Stimulated activated naive CD8-positive, alpha-beta T cell treated with anti-CD3 and anti-CD28 coated beads, Interleukin-15, Interleukin-2, amounts not matched to agents 100 ng/mL and 50 ng/mL, for 24 hours (primary cell): ENCODE data around the gene SIX2.
A peak's percentile ranks its signal among the peaks of the same experiment; 100 is the strongest.

Experiments used
- H3K27ac Mint-ChIP-seq: one replicate; pipeline ENCODE4 v1.8.0; 2021; ENCODE audit warnings: mild to moderate bottlenecking, mixed read lengths
- H3K27me3 Mint-ChIP-seq: one replicate; pipeline ENCODE4 v1.8.0; 2021; ENCODE audit warnings: mixed read lengths
- H3K36me3 Mint-ChIP-seq: one replicate; pipeline ENCODE4 v1.8.0; 2021; ENCODE audit warnings: low read depth, mixed read lengths
- H3K4me1 Mint-ChIP-seq: one replicate; pipeline ENCODE4 v1.8.0; 2021; ENCODE audit warnings: low read depth, mixed read lengths
- H3K4me3 Mint-ChIP-seq: one replicate; pipeline ENCODE4 v1.8.0; 2021; ENCODE audit warnings: mild to moderate bottlenecking, mixed read lengths
- H3K9me3 Mint-ChIP-seq: one replicate; pipeline ENCODE4 v1.8.0; 2021; ENCODE audit warnings: mixed read lengths

Gene SIX2

DNA sequence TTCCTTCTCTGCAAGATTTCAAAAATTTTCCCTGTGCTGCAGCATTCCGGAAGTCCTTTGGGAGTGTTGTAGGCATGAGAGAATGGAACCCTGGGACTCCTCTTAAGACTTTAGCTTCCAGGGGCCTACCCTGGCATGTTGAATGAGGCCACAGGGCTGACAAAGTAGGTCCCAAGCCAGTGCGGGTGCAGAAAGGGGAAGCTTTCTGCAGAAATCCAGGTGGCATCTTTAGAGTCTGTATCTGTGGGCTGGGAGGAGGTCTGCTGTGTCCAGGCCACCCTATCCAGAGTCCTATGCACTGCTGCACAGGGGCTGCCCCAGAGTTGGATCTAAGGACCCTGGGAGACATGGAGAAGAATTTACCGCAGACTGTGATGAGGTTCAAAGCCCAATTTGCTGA lies 1.9 kb upstream of the SIX2 start:
- Mint-ChIP-seq H3K36me3 (no peaks in the 10 kb centered on the region), H3K27me3 (peaks cover 80% of the 10 kb centered on the region), H3K4me3 (no peak overlapping the region), H3K4me1 (peaks cover 30% of the 10 kb centered on the region), H3K27ac (no peak overlapping the region), H3K9me3 (no peaks in the 10 kb centered on the region)

DNA sequence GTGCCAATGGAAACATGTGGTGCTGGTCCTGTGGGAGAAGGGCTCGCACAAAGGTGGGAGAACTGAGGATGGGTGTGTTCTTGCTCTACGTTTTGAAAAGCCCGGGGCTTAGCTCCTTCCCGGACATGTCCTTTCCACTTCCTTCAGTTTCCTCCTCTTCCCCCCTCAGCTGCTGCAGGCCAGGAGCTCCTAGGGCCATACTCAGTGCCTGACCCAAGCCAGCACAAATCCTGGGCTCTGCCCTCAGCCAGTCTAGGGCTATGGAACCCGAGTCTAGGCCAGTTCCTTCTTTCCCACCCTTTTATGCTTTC lies 1.4 kb upstream of the SIX2 start:
- Mint-ChIP-seq H3K27ac (no peak overlapping the region), H3K27me3 (peaks cover 79% of the 10 kb centered on the region), H3K4me3 (no peak overlapping the region), H3K9me3 (no peaks in the 10 kb centered on the region), H3K36me3 (no peaks in the 10 kb centered on the region), H3K4me1 (peaks cover 31% of the 10 kb centered on the region)

DNA sequence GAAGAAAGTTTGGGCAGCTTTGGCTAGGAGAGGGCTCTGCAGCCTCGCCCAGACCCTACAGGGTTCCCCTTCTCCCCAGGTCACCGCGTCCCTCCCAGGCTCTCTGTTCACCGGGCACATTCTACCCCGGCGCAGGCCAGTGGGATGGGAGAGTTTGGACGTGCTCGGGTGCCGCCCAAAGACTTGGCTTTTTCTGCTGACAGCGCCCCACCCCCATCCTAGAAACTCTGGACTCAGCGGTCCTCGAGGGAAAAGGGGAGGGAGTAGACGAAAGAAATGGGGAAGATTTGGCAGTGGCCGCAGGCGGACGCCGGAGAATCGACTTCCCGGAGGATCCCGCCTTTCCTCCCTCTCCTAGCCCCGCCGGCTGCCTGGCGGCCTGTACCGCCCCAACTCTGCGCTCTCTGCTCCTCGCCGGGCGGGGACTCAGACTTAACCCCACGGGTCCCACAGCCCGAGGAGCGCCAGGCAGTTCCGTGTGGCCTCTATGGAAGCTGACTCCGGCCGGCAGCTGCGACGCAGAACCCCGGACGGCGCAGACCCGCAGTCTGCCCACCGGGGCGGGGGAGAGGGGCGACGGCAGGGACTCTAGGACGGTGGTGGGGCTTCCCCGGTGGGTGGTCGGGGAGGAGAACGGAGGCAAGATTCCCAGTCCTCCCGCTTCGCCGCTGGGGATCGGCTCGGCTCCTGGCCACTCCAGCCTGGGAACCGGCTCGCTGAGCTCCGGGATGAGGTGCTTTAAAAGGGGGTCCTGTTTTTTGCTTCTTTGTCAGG lies 863 bp upstream of the SIX2 start:
- H3K27ac Mint-ChIP-seq: no peak overlapping the region
- peaks cover 36% of the 10 kb centered on the region for H3K4me1 Mint-ChIP-seq
- H3K4me3 Mint-ChIP-seq: peak overlapping the region; percentile 13
- no peaks in the 10 kb centered on the region for H3K36me3 Mint-ChIP-seq
- H3K9me3 Mint-ChIP-seq: no peaks in the 10 kb centered on the region
- H3K27me3 Mint-ChIP-seq: peaks cover 78% of the 10 kb centered on the region

DNA sequence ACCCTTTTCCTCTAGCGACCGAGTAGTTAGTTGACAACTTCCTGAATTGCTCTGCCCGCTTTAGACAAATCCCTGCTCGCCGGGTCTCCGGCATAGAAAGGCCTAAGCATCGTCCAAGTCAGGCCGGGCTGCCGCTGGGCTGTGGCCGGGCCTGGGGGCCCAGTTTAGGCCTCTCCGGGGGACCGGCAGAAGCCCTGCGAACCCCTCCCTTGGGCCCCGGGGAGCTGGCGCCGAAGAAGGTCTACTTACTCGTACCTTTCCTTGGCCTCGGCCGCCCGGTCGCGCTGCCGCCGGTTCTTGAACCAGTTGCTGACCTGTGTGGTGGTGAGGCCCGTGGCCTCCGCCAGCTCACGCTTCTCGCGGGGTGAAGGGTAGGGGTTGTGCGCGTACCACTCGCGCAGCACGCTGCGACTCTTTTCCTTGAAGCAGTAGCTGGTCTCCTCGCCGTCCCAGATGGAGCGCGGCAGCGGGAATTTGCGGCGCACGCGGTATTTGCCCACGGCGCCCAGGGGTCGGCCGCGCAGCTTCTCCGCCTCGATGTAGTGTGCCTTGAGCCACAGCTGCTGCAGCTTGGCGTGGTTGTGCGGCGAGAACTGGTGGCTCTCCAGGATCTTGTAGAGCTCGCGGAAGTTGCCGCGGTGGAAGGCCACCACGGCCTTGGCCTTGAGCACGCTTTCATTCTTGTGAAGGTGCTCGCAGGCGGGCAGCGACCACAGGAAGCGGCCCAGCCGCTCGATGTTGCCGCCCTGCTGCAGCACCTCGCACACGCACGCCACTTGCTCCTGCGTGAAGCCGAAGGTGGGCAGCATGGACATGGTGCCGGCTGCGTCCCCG lies 739 bp downstream of the SIX2 start:
- Mint-ChIP-seq H3K36me3 (no peaks in the 10 kb centered on the region), H3K4me3 (peak overlapping the region; percentile 64), H3K27ac (peak overlapping the region; percentile 26), H3K9me3 (no peaks in the 10 kb centered on the region), H3K4me1 (peaks cover 41% of the 10 kb centered on the region), H3K27me3 (peaks cover 82% of the 10 kb centered on the region)

DNA sequence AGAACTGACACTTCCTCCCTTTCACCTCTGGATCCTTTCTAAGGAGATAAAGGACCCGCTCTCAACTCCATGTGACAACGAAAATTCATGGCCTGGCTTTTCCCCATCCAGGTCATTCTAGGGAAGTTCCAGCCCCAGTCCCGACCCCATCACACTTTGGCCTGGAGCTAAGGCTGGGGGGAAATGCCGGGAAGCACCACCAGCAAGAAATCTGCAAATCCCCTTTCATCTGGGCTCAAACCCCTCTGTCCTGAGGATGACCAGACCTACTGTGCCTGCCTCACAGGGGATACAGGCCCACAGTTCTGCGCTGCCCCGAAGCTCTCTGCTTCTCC lies 1.3 kb downstream of the SIX2 start:
- H3K36me3 Mint-ChIP-seq: no peaks in the 10 kb centered on the region
- H3K9me3 Mint-ChIP-seq: no peaks in the 10 kb centered on the region
- H3K4me1 Mint-ChIP-seq: peaks cover 43% of the 10 kb centered on the region
- H3K27me3 Mint-ChIP-seq: peaks cover 86% of the 10 kb centered on the region
- no peak overlapping the region for H3K4me3 Mint-ChIP-seq
- H3K27ac Mint-ChIP-seq: peak overlapping the region; percentile 26

DNA sequence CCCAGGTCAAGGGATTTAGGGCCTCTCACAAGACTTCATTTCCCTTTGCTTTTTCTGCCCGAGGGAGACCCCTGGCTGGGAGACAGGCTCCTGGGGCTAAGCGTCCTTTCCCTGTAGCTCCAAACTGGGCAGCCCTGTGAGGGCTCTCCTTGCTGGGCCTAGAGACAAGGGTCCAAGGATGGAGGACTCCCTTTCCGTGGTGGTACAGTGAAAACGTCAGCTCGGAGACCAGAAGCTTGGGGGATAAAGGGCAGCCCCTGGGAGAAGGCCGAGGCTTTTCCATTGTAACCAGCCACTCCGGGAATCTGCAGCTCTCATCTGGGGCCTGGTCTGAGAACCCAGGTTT lies 2.3 kb downstream of the SIX2 start:
- peaks cover 46% of the 10 kb centered on the region for H3K4me1 Mint-ChIP-seq
- peaks cover 84% of the 10 kb centered on the region for H3K27me3 Mint-ChIP-seq
- no peaks in the 10 kb centered on the region for H3K36me3 Mint-ChIP-seq
- H3K27ac Mint-ChIP-seq: no peak overlapping the region
- H3K4me3 Mint-ChIP-seq: no peak overlapping the region
- H3K9me3 Mint-ChIP-seq: no peaks in the 10 kb centered on the region

DNA sequence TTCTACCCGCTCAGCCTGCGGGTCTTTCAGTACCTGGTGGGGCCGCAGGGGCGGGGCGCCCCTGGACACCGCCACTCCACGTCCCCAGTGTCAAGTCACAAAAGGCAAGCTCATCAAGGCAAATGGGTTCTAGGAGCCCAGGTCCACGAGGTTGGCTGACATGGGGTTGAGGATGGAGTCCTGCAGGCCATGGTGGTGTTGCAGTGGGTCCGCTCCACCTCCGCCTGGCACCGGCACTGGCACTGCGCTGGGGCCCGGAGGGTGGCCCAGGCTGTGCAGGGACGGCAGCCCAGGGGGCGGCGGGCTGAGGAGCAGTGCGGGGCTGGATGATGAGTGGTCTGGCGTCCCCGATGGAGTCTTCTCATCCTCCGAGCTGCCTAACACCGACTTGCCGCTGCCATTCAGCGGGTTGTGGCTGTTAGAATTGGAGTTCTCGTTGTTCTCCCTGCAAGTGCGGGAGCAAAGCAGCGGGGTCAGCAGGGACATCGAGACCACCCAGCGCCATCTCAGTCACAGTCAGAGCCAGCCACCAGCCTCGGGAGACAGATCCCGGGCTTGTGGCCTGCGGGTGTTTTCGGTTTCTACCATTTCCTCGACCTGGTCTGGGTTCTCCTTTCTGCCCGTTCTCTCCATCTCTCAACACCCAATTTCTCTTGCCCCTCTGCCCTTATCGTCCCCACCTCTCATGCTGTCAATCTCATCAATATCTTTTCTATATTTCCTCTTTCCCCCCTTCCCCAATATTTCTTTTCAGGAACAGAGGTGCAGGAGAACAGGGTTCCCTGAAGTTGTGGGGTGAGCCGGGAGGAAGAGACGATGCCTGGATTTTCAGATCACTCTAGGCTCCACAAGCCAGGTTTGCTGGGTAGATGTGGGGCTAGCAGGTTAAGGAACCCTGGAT lies 3.0 kb downstream of the SIX2 start:
- H3K4me1 Mint-ChIP-seq: peaks cover 51% of the 10 kb centered on the region
- H3K9me3 Mint-ChIP-seq: no peaks in the 10 kb centered on the region
- H3K4me3 Mint-ChIP-seq: no peak overlapping the region
- no peaks in the 10 kb centered on the region for H3K36me3 Mint-ChIP-seq
- no peak overlapping the region for H3K27ac Mint-ChIP-seq
- peaks cover 84% of the 10 kb centered on the region for H3K27me3 Mint-ChIP-seq

DNA sequence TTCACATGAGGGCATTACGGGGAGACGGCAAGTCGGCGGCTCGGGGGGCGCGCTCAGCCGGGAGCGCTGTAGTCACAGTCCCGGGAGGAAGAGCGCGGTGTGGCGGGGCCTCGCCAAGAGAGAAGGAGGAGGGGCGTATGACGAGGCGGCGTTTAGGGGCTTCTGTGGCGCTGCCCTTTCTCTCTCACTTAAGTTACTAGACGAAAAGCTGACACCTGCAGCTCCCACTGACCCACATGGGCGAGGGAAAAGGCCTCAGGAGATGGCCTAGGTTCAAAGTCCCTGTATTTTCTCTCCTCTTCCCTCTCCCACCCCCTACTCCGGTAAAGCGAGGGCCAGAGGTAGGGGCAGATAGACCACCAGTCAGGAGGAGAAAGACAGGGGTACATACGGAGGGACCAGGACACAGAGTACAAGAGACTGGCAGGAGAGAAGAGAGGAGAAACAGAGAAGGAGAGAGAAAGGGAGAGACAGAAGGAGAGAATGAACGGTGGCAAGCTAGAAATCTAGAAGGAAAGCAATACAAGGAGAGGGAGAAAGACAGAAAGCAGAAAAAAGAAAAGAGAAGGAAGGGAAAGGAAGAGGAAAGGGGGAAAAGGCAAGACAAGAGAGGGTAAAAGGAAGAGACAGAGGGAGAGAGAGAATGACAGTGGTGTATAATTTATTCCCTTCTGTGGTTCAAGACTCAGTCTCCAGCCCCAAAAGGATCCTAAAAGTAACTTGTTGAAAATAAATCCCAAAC lies 3.8 kb downstream of the SIX2 start:
- Mint-ChIP-seq H3K4me1 (peaks cover 49% of the 10 kb centered on the region), H3K27me3 (peaks cover 82% of the 10 kb centered on the region), H3K4me3 (peak overlapping the region; percentile 7), H3K9me3 (no peaks in the 10 kb centered on the region), H3K27ac (no peak overlapping the region), H3K36me3 (no peaks in the 10 kb centered on the region)

DNA sequence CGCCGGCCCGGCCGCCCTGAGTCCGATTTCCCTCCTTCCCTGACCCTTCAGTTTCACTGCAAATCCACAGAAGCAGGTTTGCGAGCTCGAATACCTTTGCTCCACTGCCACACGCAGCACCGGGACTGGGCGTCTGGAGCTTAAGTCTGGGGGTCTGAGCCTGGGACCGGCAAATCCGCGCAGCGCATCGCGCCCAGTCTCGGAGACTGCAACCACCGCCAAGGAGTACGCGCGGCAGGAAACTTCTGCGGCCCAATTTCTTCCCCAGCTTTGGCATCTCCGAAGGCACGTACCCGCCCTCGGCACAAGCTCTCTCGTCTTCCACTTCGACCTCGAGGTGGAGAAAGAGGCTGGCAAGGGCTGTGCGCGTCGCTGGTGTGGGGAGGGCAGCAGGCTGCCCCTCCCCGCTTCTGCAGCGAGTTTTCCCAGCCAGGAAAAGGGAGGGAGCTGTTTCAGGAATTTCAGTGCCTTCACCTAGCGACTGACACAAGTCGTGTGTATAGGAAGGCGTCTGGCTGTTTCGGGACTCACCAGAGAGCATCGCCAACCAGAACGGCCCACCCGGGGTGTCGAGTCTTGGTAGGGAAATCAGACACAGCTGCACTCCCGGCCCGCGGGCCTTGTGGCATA lies 4.6 kb downstream of the SIX2 start:
- H3K4me3 Mint-ChIP-seq: no peak overlapping the region
- H3K27ac Mint-ChIP-seq: no peak overlapping the region
- peaks cover 42% of the 10 kb centered on the region for H3K4me1 Mint-ChIP-seq
- H3K36me3 Mint-ChIP-seq: no peaks in the 10 kb centered on the region
- H3K27me3 Mint-ChIP-seq: peaks cover 85% of the 10 kb centered on the region
- H3K9me3 Mint-ChIP-seq: no peaks in the 10 kb centered on the region

DNA sequence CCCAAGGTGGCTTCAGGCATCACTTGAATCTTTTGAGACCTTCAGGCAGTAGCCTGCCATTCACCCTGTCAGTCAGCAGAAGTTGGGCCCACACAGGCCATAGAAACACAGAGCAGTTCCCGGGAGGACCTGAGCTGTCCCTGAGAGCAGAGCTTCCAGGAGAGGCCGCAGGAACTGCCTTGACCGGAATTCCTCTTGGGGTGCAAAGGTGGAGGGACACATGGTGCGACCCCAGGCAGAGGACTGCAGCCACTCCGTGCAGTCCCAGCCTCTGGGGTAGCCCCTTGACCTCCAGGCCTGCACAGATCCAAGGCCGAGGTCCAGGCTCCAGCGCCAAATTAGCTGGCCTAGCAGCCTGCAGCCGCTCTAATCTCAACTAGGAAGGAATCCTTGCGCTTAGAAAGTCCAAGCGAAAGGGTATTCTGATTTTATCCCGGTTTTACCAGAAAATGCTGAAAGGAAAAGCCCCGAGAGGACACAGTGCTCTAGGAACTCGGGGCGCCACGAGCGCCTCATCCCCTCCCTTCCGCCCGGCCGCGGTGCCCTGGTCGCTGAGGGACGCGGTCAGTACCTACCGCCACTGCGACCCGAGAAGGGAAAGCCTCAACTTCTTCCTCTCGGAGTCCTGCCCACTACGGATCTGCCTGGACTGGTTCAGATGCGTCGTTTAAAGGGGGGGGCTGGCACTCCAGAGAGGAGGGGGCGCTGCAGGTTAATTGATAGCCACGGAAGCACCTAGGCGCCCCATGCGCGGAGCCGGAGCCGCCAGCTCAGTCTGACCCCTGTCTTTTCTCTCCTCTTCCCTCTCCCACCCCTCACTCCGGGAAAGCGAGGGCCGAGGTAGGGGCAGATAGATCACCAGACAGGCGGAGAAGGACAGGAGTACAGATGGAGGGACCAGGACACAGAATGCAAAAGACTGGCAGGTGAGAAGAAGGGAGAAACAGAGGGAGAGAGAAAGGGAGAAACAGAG lies 5.4 kb downstream of the SIX2 start:
- Mint-ChIP-seq H3K36me3 (no peaks in the 10 kb centered on the region), H3K4me1 (peaks cover 42% of the 10 kb centered on the region), H3K27ac (no peak overlapping the region), H3K9me3 (no peaks in the 10 kb centered on the region), H3K27me3 (peaks cover 88% of the 10 kb centered on the region), H3K4me3 (no peak overlapping the region)

DNA sequence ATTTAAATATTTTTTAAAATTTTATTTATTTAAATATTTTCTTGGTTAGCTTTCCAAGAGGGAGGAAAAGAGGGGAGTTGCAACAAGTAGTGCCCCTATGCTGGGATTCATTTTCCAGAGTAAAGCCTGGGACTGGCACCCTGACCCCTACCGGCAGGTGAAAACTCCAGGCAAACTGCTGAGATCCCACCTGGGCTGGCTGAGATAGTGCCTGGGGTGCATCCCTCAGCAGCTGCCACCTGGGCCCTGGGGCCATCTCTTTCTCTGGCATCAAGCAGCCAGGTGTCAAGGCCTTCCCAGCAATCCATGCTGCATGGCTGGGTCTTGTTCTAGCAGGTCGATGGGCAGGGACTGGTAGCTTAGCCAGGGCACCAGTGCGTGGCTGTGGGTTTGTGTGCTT lies 6.6 kb downstream of the SIX2 start:
- H3K4me1 Mint-ChIP-seq: peaks cover 32% of the 10 kb centered on the region
- no peak overlapping the region for H3K27ac Mint-ChIP-seq

DNA sequence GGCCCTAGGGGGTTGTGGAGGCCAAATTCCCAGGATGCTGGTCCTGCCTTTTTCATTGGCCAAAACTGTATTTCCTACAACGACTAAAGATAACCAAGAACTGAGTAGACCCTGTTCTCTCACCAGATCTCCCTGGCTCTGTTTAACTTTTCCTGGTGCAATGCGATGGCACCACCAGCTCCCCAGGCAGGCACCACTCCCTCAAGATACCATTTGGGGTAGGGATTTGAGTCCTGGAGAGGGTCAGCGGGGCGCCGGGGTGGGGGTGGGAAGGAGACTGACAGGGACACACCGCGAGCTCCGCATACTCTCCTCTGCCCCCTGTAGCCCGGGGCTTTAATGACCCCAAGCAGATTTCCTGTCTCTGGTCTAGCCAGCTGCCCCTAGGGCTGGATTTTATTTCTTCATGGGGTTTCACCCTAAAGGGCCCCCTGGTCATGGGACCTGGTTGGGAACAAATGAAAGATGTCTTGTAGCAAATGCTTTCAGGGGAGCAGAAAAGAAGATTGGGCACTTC lies 7.3 kb downstream of the SIX2 start:
- Mint-ChIP-seq H3K4me1 (peaks cover 31% of the 10 kb centered on the region), H3K27me3 (peaks cover 88% of the 10 kb centered on the region), H3K4me3 (peak overlapping the region; percentile 66), H3K36me3 (no peaks in the 10 kb centered on the region), H3K9me3 (no peaks in the 10 kb centered on the region), H3K27ac (no peak overlapping the region)

More for the DNA sequence above, 6.6 kb downstream of the SIX2 start:
- Mint-ChIP-seq H3K9me3 (no peaks in the 10 kb centered on the region), H3K4me3 (peak overlapping the region; percentile 26), H3K36me3 (no peaks in the 10 kb centered on the region), H3K27me3 (peaks cover 88% of the 10 kb centered on the region)
